ENCODE measurements around the gene PSMB7. TPM values are rescaled to one million over a fixed set of nuclear protein-coding genes. Genes with fewer than 3 reads are reported as not detected.

The PSMB7 gene
- total and polyA plus RNA-seq, 2 of the 8 experiments (the other 6 are each of a cell fraction or from before 2014, with no cell fraction given) = 222 to 357 TPM

- Histone ChIP-seq H3K9me3 (ENCODE audit: insufficient read depth in 2 of 2, low read depth in 1 of 2, low read length in 1 of 2) (no peaks in the 10 kb centered on the region), H2BK15ac (ENCODE audit: low read length) (no peak overlapping the region), H3K56ac (replicated peaks; ENCODE audit: insufficient read length, low read depth, low read length) (no peak overlapping the region), H3K9ac (replicated peaks in 1 of 4; ENCODE audit: extremely low read depth in 1 of 4, low read depth in 3 of 4, low read length in 3 of 4) (no peak overlapping the region), H3K79me1 (ENCODE audit: low read depth, low read length) (peaks cover 2% of the 10 kb centered on the region), H3K18ac (ENCODE audit: extremely low read depth, low read length) (no peak overlapping the region), H2BK120ac (replicated peaks; ENCODE audit: low read depth, low read length) (no peak overlapping the region), H4K91ac (replicated peaks; ENCODE audit: insufficient read length, low read length) (no peak overlapping the region), H2BK12ac (ENCODE audit: low read depth, low read length) (no peak overlapping the region), H4K8ac (ENCODE audit: extremely low read depth, insufficient read depth, low read length) (no peak overlapping the region), H3K27ac (ENCODE audit: low read depth, low read length) (no peak overlapping the region), H3K4me3 (ENCODE audit: extremely low read depth in 1 of 4, insufficient read depth in 2 of 4, low read depth in 3 of 4, low read length in 4 of 4) (no peak overlapping the region), H3K23me2 (ENCODE audit: low read depth, low read length) (no peaks in the 10 kb centered on the region), H2AFZ (ENCODE audit: low read length) (no peak overlapping the region), H3K4ac (replicated peaks; ENCODE audit: insufficient read length, low read depth, low read length) (no peak overlapping the region), H4K5ac (ENCODE audit: insufficient read length, low read depth, low read length) (no peak overlapping the region), H3K23ac (ENCODE audit: insufficient read length) (no peak overlapping the region), H2AK5ac (ENCODE audit: low read depth, low read length) (no peak overlapping the region), H3K4me2 (ENCODE audit: insufficient read depth in 1 of 2, low read depth in 2 of 2, low read length in 2 of 2) (no peak overlapping the region), H2BK5ac (ENCODE audit: low read depth, low read length) (no peak overlapping the region), H3K4me1 (replicated peaks in 1 of 4; ENCODE audit: control insufficient read depth in 3 of 4, insufficient read depth in 4 of 4, low read length in 3 of 4) (peaks cover 0 to 7% (median 1%) of the 10 kb centered on the region in 4 experiments; a peak in 5 of 7 replicates), H3K27me3 (replicated peaks in 1 of 4; ENCODE audit: control insufficient read depth in 3 of 4, extremely low read depth in 1 of 4, insufficient read depth in 3 of 4, low read length in 3 of 4) (no peaks in the 10 kb centered on the region), H3K36me3 (ENCODE audit: control insufficient read depth in 2 of 4, insufficient read depth in 4 of 4, low read length in 3 of 4) (no peaks in the 10 kb centered on the region), H3K14ac (ENCODE audit: insufficient read length) (no peak overlapping the region), H3K79me2 (ENCODE audit: control insufficient read depth in 1 of 2, insufficient read depth in 2 of 2, low read length in 2 of 2) (no peaks in the 10 kb centered on the region), H2BK20ac (ENCODE audit: low read length) (no peak overlapping the region), H4K20me1 (replicated peaks in 1 of 2; ENCODE audit: control insufficient read depth in 1 of 2, insufficient read depth in 2 of 2, low read length in 2 of 2) (peaks cover 0 to 4% of the 10 kb centered on the region in 2 experiments)
- DNase-seq (ENCODE audit: low read depth in 1 of 2, low spot score in 2 of 2) (no peak), FAIRE-seq (no peak)
- 86% methylated on average over 14 of the region's 14 CpGs; no CpG with 5 or more reads in 1 of the 2 experiments for WGBS, 2 experiments (ENCODE audit: extremely low coverage in 1 of 2, insufficient coverage in 1 of 2, insufficient read length in 1 of 2, insufficient replicate concordance in 2 of 2, low coverage in 1 of 2, low lambda C conversion rate in 2 of 2, missing lambda C conversion rate in 1 of 2)
- POLR2A ChIA-PET (ENCODE audit: partially characterized antibody) = interaction anchor here (1.1 kb wide), 1 partner anchor 36 kb away, joined by 3 read pairs; no protein-coding TSS in a partner anchor
- TF ChIP-seq SRF (IDR thresholded peaks at IDR 0.05; ENCODE audit: low read depth, low read length) = no peak
- TF ChIP-seq SAP30 (IDR thresholded peaks at IDR 0.05; ENCODE audit: insufficient read depth, insufficient replicate concordance, low read length) = no peak
- TF ChIP-seq CHD1 (IDR thresholded peaks at IDR 0.05; ENCODE audit: low read depth, low read length) = no peak
- no peak for TF ChIP-seq EP300 (IDR thresholded peaks at IDR 0.05; ENCODE audit: borderline replicate concordance in 1 of 2, low read depth in 2 of 2, low read length in 2 of 2)
- TF ChIP-seq SP4 (IDR thresholded peaks at IDR 0.05; ENCODE audit: low read length) = no peak
- no peak for TF ChIP-seq MAFK (IDR thresholded peaks at IDR 0.05; ENCODE audit: low read depth, low read length)
- no peak for TF ChIP-seq ASH2L (IDR thresholded peaks at IDR 0.05; ENCODE audit: low read length)
- no peak for TF ChIP-seq GABPA (IDR thresholded peaks at IDR 0.05; ENCODE audit: borderline replicate concordance, insufficient read depth, low read length)
- TF ChIP-seq GTF2F1 (IDR thresholded peaks at IDR 0.05; ENCODE audit: borderline replicate concordance, low read depth, low read length) = no peak
- no peak for TF ChIP-seq TBP (IDR thresholded peaks at IDR 0.05; ENCODE audit: low read depth, low read length)
- no peak for TF ChIP-seq USF2 (IDR thresholded peaks at IDR 0.05; ENCODE audit: low read length)
- no peak for TF ChIP-seq SP1 (IDR thresholded peaks at IDR 0.05; ENCODE audit: low read depth, low read length)
- CTCF ChIA-PET (ENCODE audit: partially characterized antibody) = interaction anchor here (0.7 to 3.9 kb wide), 8 partner anchors 8 to 181 kb away, joined by 3 to 24 read pairs (median 7); no protein-coding TSS in a partner anchor
Observed at GRCh38 chr9:124303762-124304161, 111.5 kb downstream of the PSMB7 start.

All from H1 (cell line).